Neural progenitor cell (in vitro differentiated cells): ENCODE results near the gene PLA2G4D.

ENCODE experiments used
- EZH2phosphoT487 ChIP-seq: fragments of 200-600 bp; sonication (generic); IDR thresholded peaks from 2 replicates; pipeline ENCODE4 v1.6.1; 2017; ENCODE audit warnings: antibody characterized with exemption
- TF ChIP-seq, protein P1 (sequence below): fragments of 200-600 bp; sonication (generic); IDR thresholded peaks from 2 replicates; pipeline ENCODE4 v1.5.1; 2017; ENCODE audit warnings: antibody characterized with exemption, mild to moderate bottlenecking

DNA sequence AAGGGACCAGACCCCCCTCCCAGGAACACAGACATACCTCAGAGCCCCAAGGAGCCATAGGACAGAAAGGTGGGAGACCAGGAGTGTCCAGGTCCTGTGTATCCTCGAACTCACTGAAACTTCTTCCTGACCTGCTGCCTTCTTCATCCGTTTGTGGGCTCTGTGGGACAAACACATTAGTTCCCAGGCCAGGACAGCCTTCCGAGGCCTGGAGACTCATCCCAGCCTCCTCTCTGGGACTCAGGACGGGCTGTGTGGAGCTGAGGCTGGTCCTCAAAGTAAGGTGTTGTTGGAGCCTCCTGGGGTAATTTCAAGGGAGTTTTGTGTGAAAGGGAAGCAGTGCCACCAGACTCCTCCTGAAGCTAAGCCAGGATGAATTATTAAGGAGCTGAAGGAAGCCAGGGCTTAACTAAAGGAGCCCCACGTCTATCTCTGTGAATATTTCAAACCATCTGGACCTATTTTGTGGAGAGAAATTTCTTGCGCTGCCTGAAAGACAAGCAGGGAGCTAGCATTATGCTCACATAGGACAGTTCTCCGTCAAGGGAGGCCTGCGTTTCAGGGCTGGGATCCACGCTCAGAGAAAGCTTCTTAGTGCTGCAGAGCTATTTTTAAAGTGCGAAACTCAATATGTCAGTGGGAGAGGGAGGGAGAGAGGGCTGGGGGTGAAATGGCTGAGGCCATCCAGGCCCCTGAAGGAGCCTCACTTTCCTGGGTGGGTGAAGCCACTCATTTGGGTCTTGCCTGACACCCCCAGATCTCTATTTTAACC lies 43.7 kb downstream of the PLA2G4D start:
- TF ChIP-seq, protein P1, sequence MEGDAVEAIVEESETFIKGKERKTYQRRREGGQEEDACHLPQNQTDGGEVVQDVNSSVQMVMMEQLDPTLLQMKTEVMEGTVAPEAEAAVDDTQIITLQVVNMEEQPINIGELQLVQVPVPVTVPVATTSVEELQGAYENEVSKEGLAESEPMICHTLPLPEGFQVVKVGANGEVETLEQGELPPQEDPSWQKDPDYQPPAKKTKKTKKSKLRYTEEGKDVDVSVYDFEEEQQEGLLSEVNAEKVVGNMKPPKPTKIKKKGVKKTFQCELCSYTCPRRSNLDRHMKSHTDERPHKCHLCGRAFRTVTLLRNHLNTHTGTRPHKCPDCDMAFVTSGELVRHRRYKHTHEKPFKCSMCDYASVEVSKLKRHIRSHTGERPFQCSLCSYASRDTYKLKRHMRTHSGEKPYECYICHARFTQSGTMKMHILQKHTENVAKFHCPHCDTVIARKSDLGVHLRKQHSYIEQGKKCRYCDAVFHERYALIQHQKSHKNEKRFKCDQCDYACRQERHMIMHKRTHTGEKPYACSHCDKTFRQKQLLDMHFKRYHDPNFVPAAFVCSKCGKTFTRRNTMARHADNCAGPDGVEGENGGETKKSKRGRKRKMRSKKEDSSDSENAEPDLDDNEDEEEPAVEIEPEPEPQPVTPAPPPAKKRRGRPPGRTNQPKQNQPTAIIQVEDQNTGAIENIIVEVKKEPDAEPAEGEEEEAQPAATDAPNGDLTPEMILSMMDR: no peak
- TF ChIP-seq EZH2phosphoT487: no peak
